Measurements from ENCODE around the gene TM4SF1.

GRCh38 chr3:149383703-149384102 lies 6.3 kb upstream of the TM4SF1 start:
- no peak for TF ChIP-seq POLR2A (IDR thresholded peaks at IDR 0.05; ENCODE audit: low read length)
- TF ChIP-seq GATA1 (IDR thresholded peaks at IDR 0.05; ENCODE audit: low read depth, low read length) = no peak

Measured in erythroblast (primary cell).